PFSK-1 (cell line): Measurements from ENCODE around the gene TSPAN18.

ENCODE experiments used
- POLR2AphosphoS5 ChIP-seq: IDR thresholded peaks from 2 replicates; pipeline ENCODE4 v1.6.1; 2012; ENCODE audit warnings: low read depth, mild to moderate bottlenecking, control low read depth, low read length, moderate library complexity
- REST ChIP-seq, 2 experiments: IDR thresholded peaks; 2 replicates each; pipeline versions ENCODE4 v1.6.1 to v1.8.0; 2011 to 2012; ENCODE audit warnings: low read depth in 2 of 2, low read length in 2 of 2, control low read depth in 1 of 2, inconsistent platforms in 1 of 2, mild to moderate bottlenecking in 1 of 2, moderate library complexity in 1 of 2; ENCODE audit not compliant: insufficient read depth in 1 of 2
- SIN3A ChIP-seq: IDR thresholded peaks from 2 replicates; pipeline ENCODE4 v1.6.1; 2012; ENCODE audit warnings: mild to moderate bottlenecking, low read length, moderate library complexity, borderline replicate concordance; ENCODE audit not compliant: insufficient read depth
- TAF1 ChIP-seq: IDR thresholded peaks from 2 replicates; pipeline ENCODE4 v1.6.1; 2012; ENCODE audit warnings: low read length, control low read depth, borderline replicate concordance; ENCODE audit not compliant: insufficient read depth

GRCh38 chr11:44870615-44871176 is 143.9 kb downstream of the TSPAN18 start:
- no peak for TF ChIP-seq SIN3A
- no peak for TF ChIP-seq POLR2AphosphoS5
- no peak for TF ChIP-seq TAF1
- TF ChIP-seq REST (IDR thresholded peaks at IDR 0.05; ENCODE audit: insufficient read depth in 1 of 2, low read depth in 2 of 2, low read length in 2 of 2): no peak
